ENCODE data around the gene PDCD1. TPM values are rescaled to one million over a fixed set of nuclear protein-coding genes. Genes with fewer than 3 reads are reported as not detected.

Gene PDCD1
- total and polyA plus RNA-seq, 2 of the 13 experiments (the other 11 are each of a cell fraction or from before 2014, with no cell fraction given): 0.04 TPM; not detected in 1

DNA sequence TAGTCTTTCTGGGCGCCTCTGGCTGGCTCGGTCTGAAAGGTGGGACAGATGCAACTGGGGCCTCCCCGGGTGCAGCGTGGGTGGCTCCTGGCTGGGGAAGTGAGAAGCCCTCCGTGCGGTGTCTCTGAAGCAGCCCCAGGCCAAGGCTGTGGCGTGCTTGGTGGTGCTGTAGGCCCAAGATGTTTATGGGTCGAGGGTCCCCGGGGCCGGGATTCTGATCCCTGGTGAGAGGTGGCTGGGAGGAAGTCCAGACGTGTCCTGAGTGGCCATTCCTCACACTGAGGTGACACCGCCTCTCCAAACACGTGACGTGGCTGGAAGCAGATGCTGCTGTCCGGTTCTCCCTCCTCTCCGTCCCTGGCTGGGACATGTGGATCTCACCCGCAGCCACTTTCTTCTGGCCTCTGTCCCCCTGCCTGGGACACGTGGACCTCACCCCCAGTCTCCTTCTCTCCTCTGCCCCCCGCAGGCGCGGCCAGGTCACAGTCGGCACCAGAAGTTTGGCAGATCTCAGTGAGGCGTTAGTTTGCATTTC, 23.5 kb upstream of the PDCD1 start (continued):
- TF ChIP-seq, protein P1, sequence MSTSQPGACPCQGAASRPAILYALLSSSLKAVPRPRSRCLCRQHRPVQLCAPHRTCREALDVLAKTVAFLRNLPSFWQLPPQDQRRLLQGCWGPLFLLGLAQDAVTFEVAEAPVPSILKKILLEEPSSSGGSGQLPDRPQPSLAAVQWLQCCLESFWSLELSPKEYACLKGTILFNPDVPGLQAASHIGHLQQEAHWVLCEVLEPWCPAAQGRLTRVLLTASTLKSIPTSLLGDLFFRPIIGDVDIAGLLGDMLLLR (CRISPR knock-in tag; IDR thresholded peaks at IDR 0.05): 0 out of 2 replicates have a peak, but pooled peaks have one; percentile 42
- TF ChIP-seq, protein P2, sequence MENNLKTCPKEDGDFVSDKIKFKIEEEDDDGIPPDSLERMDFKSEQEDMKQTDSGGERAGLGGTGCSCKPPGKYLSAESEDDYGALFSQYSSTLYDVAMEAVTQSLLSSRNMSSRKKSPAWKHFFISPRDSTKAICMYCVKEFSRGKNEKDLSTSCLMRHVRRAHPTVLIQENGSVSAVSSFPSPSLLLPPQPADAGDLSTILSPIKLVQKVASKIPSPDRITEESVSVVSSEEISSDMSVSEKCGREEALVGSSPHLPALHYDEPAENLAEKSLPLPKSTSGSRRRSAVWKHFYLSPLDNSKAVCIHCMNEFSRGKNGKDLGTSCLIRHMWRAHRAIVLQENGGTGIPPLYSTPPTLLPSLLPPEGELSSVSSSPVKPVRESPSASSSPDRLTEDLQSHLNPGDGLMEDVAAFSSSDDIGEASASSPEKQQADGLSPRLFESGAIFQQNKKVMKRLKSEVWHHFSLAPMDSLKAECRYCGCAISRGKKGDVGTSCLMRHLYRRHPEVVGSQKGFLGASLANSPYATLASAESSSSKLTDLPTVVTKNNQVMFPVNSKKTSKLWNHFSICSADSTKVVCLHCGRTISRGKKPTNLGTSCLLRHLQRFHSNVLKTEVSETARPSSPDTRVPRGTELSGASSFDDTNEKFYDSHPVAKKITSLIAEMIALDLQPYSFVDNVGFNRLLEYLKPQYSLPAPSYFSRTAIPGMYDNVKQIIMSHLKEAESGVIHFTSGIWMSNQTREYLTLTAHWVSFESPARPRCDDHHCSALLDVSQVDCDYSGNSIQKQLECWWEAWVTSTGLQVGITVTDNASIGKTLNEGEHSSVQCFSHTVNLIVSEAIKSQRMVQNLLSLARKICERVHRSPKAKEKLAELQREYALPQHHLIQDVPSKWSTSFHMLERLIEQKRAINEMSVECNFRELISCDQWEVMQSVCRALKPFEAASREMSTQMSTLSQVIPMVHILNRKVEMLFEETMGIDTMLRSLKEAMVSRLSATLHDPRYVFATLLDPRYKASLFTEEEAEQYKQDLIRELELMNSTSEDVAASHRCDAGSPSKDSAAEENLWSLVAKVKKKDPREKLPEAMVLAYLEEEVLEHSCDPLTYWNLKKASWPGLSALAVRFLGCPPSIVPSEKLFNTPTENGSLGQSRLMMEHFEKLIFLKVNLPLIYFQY (CRISPR knock-in tag; IDR thresholded peaks at IDR 0.05; ENCODE audit: borderline replicate concordance): 0 out of 2 replicates have a peak, but pooled peaks have one; percentile 15

DNA sequence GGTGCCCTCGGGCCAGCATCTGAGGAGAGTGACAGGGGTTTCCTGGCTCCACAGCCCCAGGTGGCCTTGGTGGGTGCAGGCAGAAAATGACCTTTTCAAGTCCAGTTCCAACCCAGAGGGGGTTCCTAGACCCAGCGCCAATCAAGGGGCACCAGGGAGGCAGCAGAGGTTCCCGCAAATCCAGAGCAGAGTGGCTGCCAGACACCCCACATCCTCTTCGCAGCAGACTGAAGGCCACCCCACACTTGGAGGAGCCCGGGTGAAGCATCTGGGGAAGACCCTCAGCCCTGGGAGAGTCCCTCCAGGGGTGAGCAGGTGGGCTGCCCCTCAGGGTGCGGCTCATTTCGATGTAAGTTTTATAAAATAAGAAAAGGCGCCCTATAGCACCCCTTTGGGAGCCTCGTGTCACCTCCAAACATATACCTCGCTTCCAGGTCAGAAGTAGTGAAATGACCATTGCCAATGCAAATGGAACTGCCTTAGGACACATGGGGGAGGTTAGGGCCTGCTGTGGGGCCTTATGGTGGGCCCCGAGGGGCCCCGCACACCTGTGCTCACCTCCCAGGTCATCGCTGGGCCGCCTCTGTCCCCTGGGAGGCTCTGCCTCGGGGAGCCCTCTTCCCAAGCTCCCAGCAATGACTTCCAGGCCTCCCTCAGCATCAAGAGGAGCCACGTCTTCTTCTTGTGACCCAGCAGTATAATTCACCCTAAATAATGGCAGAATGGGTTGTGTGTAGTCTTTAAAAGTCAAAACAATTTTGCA, 21.8 kb upstream of the PDCD1 start:
- DNase-seq (ENCODE audit: low spot score): no peak
- Histone ChIP-seq H2AFZ (ENCODE audit: low read length) (no peak overlapping the region), H3K27ac (ENCODE audit: extremely low read length, insufficient read depth, low read length) (no peak overlapping the region), H3K4me2 (ENCODE audit: low read depth, low read length) (no peak overlapping the region), H3K79me2 (ENCODE audit: insufficient read depth, low read length) (no peaks in the 10 kb centered on the region), H3K36me3 (replicated peaks in 1 of 2; ENCODE audit: control insufficient read depth in 1 of 2, insufficient read depth in 2 of 2, low read length in 2 of 2) (no peaks in the 10 kb centered on the region), H3K4me3 (replicated peaks in 1 of 3; ENCODE audit: insufficient read depth in 1 of 3, low read depth in 2 of 3, low read length in 3 of 3) (no peak overlapping the region), H3K9ac (ENCODE audit: insufficient read depth, low read depth, low read length) (no peak overlapping the region), H4K20me1 (ENCODE audit: insufficient read depth, low read length) (no peaks in the 10 kb centered on the region), H3K27me3 (ENCODE audit: control insufficient read depth in 1 of 2, insufficient read depth in 2 of 2, low read length in 2 of 2) (peaks cover 7 to 37% of the 10 kb centered on the region in 2 experiments), H3K4me1 (ENCODE audit: insufficient read depth, low read length) (peaks cover 21% of the 10 kb centered on the region), H3K9me3 (ENCODE audit: low read length) (peaks cover 2% of the 10 kb centered on the region)
- no peak for ATAC-seq
- 54% methylated on average over 15 of the region's 16 CpGs for WGBS (ENCODE audit: low lambda C conversion rate)
- ChIA-PET POLR2A (no interaction called here), CTCF (ENCODE audit: low intra/inter-chr PET ratio, low total read pairs) (no interaction called here)
- no peak for FAIRE-seq
- BruUV-seq (replicated peaks): no TSS peak
- in situ Hi-C loops (cut with HindIII; ENCODE audit: extremely low pct_ligation_motif_present, low pct_unique_long_range_greater_than_20kb): no loop called here
- intact Hi-C loops (cut with micrococcal nuclease; ENCODE audit: unreplicated experiment): no loop called here
- no peak for TF ChIP-seq HDAC1 (CRISPR knock-in tag; IDR thresholded peaks at IDR 0.05)
- TF ChIP-seq ZMYM3 (CRISPR knock-in tag; IDR thresholded peaks at IDR 0.05): no peak
- TF ChIP-seq, protein P3, sequence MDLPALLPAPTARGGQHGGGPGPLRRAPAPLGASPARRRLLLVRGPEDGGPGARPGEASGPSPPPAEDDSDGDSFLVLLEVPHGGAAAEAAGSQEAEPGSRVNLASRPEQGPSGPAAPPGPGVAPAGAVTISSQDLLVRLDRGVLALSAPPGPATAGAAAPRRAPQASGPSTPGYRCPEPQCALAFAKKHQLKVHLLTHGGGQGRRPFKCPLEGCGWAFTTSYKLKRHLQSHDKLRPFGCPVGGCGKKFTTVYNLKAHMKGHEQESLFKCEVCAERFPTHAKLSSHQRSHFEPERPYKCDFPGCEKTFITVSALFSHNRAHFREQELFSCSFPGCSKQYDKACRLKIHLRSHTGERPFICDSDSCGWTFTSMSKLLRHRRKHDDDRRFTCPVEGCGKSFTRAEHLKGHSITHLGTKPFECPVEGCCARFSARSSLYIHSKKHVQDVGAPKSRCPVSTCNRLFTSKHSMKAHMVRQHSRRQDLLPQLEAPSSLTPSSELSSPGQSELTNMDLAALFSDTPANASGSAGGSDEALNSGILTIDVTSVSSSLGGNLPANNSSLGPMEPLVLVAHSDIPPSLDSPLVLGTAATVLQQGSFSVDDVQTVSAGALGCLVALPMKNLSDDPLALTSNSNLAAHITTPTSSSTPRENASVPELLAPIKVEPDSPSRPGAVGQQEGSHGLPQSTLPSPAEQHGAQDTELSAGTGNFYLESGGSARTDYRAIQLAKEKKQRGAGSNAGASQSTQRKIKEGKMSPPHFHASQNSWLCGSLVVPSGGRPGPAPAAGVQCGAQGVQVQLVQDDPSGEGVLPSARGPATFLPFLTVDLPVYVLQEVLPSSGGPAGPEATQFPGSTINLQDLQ (CRISPR knock-in tag; IDR thresholded peaks at IDR 0.05): no peak
